NCI-H69 (cell line): ENCODE data around the gene DPYSL4.

Experiments
- DNase-seq: peaks from one replicate; lab custom pipeline; 2025; lab: John Stamatoyannopoulos, UW

Gene DPYSL4

GRCh38 chr10:132228616-132229015 is 41.9 kb downstream of the DPYSL4 start:
- DNase-seq = no peak

GRCh38 chr10:132229096-132229495 is 42.3 kb downstream of the DPYSL4 start:
- peak; percentile 11 for DNase-seq

GRCh38 chr10:132229834-132230556 is 43.2 kb downstream of the DPYSL4 start:
- DNase-seq = peak; percentile 20

- DNase-seq = no peak
Observed at GRCh38 chr10:132230557-132231210, 43.9 kb downstream of the DPYSL4 start.

DNA sequence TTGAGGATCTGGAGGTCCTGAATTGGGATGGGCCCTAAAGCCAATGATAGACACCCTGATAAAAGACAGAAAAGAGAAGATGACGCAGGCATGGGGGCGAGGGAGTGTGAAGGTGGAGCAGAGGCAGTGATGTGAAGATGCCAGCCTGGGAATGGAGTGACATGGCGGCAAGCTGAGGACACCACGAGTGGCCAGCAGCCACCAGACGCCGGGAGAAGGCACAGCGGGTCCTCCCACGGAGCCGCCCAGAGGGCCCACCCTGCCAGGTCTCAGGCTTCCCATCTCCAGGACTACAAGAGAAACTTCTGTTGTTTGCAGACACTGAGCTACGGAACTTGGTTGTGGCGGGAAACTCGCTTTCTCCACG is 44.9 kb downstream of the DPYSL4 start:
- DNase-seq = no peak

- DNase-seq = peak; percentile 65
Observed at GRCh38 chr10:132232023-132232951, 45.5 kb downstream of the DPYSL4 start.

DNA sequence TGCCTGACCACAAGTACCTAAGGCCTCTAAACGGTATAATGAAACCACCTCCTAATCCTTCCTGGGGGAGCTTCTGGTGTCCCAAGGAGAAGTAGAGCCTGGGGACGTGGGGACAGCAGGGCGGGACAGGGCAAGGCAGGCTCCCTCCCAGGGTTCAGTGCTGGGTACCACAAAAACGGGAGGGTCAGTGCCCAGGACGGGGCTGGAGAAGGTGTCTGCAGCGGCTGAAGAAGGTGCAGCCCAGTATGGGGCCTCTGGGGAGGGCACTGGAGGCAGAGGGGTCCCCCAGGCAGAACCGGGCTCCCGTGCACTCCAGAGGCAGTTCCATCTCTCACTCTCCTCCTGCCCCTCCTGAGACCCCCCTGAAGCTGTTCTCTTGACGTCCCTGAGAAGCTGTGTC is 46.2 kb downstream of the DPYSL4 start:
- no peak for DNase-seq

GRCh38 chr10:132233501-132234085 is 46.8 kb downstream of the DPYSL4 start:
- no peak for DNase-seq

DNA sequence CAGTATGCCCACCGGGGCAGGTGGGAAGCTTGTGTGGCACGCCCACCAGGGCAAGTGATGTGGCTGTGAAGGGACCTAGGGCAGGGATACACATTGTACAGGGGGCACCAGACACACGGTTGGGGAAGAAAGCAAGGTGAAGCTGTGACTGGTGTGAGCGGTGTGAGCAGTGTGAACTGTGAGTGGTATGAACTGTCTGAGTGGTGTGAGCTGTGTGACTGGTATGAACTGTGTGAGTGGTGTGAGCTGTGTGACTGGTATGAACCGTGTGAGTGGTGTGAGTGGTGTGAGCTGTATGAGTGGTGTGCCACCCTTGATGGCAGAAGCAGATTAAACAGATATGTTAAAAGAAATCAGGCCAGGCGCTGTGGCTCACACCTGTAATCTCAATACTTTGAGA is 48.1 kb downstream of the DPYSL4 start:
- no peak for DNase-seq

DNA sequence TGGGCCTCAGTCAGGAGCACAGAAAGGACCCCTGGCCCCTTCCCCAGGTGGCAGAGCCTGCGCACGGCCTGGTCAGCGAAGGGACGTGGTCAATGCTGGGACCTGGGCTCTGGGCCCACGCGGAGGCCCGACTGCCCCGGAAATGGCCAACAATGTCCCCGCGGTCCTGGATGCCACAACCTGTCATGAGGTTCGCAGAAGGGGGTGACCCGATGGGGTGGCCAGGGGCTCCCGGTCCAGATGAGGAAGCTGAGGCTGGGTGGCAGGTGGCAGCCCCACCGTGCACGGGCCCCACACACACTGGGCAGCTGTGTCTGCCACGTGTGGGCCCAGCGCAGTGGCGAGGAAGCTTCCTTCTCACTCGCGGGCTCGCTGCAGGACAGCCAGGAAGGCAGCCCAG is 49.4 kb downstream of the DPYSL4 start:
- DNase-seq = no peak

GRCh38 chr10:132236881-132237280 is 50.1 kb downstream of the DPYSL4 start:
- no peak for DNase-seq

- DNase-seq = no peak
Observed at GRCh38 chr10:132237396-132237795, 50.6 kb downstream of the DPYSL4 start.

- DNase-seq = no peak
Observed at GRCh38 chr10:132237871-132238270, 51.1 kb downstream of the DPYSL4 start.

DNA sequence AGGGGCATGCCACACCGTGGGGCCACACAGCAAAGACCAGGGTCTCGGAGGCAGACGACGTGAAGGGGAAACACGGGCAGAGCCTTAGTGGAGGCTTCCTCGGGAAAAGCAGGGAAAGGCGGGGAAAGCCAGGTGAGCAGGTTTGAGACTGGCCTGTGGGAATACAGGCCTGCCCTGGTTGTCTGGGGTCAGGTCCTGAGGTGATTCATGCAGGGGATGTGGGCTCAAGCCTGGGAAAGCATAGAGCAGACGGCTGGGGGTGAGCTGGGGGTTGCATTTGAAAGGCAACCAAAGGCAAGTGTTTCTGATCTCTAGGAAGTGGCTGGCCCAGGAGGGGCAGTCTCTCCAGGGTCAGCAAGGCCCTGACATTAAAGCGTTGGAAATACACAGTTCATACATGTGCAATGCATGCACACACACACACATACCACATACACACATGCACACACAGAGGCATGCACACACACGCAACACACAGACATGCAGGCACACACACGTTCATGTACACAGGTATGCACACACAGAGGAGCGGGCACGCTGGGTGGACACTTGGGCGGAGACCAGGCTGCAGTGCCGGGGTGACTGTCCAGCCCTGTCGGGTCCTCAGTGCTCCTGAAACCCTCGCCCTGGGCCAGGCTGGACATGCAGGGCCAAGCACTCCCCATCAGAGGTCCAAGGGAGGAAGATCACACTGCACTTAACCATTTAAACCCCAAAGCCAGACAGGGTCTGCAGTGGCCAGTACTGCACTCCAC is 51.8 kb downstream of the DPYSL4 start:
- no peak for DNase-seq

GRCh38 chr10:132239126-132240031 is 52.6 kb downstream of the DPYSL4 start:
- DNase-seq = no peak

- DNase-seq = no peak
Observed at GRCh38 chr10:132240156-132240555, 53.4 kb downstream of the DPYSL4 start.

DNA sequence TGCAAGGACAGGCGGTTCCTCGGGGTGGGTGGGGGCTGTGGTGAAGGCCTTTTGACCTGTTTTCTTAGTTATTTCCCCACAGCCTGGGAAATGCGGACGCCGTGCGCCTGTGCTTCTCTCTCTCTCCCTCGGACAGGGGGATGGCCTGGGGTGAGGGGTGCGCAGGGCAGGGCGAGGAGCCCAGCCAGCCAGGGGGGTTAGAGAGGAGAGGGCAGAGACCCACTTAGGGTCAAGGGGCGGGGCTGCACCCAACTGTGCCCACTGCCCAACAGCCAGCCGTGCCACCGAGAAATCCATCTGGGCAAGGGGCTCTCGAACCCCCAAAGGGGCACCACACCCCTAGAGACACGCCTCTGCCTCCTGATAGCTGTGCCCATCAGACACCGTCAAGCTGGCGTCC is 53.8 kb downstream of the DPYSL4 start:
- DNase-seq = no peak

GRCh38 chr10:132241086-132241485 is 54.3 kb downstream of the DPYSL4 start:
- DNase-seq = no peak

DNA sequence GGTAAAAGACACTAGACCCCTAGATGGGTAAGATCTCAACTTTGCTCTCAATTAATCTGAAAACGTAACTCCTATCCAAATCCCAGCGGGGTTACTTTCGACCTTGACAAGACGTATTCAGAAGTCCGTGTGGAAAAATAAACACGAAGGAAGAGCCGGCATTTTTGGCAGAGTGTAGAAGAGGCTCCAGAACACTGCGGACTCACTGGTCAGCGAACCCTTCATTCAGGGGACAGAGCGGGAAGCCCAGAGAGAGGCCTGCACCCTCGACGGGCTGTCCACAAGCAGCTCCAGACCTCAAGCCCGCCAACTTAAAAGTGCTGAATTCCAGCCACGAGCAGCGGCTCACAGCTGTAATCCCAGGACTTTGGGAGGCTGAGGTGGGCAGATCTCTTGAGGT is 54.7 kb downstream of the DPYSL4 start:
- no peak for DNase-seq

DNA sequence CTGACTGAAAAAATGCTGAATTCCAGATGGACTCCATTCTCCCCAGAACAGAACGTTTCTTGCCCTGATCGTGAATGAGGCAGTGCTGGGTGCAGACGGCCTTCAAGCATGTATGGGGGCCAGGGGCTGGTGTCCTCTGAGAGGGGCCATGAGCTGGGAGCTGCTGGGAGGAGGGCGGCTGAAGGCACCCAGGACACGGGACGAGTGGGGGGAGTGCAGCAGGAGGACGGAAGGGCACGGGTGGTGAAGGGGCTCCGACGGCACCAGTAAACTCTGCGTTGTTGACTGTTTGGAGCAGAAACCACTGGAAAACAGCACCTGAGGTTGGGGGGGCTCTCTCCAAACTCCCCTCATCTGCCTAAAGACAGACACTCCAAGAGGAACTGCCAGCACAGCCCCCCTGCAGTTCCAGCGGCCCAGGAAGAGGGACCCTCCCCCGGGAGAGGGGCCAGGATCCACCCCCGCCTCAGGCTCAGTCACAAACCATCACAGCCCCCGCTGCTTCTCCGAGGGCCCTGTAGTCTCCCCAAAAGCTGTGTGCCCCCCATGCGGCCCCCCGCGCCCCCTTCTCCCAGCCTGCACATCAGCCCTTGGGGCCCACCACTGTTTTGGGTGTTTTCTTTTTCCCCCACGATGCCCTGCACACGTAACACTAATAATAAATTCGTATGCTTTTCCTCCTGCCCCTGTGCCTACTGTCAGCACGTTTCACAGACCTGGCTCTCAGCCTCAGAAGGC is 55.5 kb downstream of the DPYSL4 start:
- DNase-seq = no peak
